Stimulated activated CD4-positive, alpha-beta T cell treated with anti-CD3 and anti-CD28 coated beads, Interleukin-1b, Interleukin-23, amount 100 ng/mL, for 4 hours (primary cell): ENCODE measurements around the gene LIPI.
A peak's percentile ranks its signal among the peaks of the same experiment; 100 is the strongest.
"Not testable (repeated sequence)": the region's sequence is repeated elsewhere in the genome, so short reads cannot be mapped to it uniquely, and the experiment has no call there.

Source experiments
- DNase-seq, 2 donors: peaks; one replicate each; pipeline ENCODE4 v3.0.0-alpha.2; 2020; ENCODE audit warnings: low read depth in 2 of 2

The LIPI gene

DNA sequence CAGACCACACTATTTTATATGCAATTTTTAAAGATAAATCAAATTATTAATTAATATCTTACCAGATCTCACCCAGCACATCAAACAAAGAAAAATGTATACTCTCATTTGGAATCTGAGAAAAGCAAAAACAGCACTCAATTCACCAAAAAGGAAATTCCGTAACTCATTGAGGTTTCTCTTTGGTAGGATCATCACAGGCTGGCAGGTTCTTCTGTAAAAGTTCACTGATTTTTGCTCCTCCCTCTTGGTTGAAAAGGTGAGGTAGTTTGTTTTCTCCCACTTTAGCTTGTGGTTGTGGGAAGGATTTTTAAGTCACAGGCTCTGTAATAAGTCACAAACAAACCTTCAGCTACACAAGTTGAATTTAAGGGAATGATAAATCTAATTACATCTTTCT is at the start of gene LIPI:
Gene LIPI, minus strand, starts transcription at position 218 of the 400 bp plus-strand sequence. Its CDS starts 110 bp downstream, at position 108.
- no peak for DNase-seq

DNA sequence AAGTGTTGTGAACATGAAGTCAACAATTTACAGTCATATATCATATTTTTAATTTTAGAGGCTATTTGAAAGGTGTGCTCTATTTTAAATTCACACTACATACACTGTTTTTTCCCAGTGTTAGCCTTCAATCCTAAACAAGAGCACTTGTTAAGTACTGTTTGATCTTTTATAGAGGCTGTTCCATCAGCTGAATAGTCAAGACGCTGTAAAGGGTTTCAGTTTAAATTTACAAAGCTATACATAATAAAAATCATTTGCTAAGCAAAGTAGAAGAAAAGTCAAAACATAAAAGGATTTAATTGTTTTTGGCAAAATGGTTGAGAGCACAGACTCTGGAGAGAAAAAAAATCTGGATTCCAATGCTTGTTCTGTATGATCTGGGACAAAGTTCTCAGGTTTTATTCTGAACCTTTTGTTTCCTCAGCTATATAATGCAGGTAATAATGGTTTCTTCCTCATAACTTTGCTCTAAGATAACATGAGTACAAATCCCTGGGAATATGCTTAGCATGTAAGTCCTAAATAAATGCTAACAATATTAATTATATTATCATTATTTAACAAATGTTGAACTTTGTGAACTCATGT is 49.5 kb upstream of the LIPI start:
- DNase-seq = no peak

DNA sequence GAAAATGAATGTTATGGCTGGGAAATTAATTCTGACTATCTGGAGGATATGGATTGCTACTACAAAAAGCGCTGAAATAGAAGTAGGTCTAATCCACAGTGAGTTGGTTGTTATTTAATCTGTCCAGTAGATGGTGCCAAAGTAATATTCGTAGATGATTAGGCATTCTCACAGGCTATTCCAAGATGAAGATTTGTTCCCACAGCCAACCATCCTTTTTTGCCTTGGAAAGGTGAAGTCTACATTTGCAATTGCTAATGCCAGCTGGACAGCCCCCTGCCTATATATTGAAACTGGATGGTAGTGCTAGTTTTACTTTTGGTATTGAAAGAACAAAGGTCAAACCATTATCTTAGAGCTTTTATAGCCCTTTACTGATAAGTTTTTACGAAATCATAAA is 49.0 kb upstream of the LIPI start:
- DNase-seq = no peak

DNA sequence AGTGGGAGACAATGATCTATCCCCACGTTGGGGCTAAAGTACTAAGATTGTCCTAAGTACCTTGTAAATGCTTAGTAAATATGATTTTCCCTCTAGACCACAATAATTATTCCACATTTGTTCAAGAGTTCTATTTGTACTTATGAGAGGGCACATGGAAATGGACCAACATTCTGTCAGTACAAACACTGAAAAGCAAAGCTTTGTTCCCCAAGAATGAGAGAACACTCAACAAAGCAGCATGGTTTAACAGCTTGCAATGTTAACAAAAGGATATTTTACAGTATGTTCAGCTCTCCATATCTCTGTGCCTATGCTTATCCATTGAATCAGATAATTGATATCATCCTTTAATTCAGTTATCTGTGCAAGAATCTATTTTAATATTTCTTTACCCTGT is 40.6 kb upstream of the LIPI start:
- no peak for DNase-seq

DNA sequence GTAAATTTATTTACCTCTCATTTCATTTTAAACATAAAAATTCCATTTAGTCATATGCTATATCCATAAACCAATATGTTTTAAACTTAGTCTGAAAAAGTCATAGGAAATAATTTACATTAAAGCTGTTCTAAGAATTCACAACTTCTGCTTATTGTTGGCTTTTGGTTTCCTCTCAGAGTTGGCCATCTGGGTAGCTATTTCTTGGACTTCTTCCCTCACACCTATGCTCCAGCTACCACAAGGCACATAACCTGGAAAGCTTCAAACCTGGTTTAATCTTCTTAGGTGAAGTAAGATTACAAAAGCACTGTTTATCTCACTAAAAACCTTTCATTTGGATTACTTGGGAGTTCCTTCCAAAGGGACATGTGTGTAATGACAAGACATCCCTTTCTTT is 35.0 kb upstream of the LIPI start:
- no peak for DNase-seq

DNA sequence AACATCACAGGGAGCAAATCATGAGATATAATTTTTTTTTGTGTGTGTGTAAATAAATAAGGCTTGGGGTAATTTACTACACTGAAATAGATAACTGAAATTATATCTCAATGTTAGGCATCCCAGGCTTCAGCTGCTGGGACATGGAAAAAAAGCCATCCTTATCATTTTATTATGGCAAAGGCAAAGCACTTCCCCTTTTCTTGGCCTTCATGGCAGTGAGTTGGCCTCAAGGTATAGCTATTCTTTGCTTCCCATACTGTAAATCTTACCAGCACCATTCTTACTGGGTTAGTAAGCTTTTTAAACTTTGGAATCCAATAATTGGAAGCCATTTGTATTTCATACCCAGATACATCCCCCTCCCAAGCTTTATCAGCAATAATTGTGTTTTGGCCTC is 34.2 kb upstream of the LIPI start:
- no peak for DNase-seq

DNA sequence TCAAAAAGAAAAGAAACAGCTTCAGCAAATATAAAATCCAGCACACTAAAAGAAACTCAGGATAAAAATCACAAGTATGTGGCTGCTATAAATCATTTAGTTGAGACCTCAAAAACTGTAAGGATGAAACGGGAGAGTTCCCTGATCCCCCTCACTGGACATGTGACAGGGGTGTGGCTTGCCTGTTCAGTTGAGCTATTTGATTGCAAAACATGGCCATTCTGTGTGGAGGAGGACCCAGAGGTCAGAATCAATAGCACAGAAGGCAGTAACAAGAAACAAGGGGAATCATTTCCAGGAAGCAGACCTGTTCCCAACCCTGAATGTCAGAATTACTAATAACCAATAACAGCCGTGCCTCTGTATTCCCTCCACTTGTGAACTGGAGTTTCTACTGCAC is 33.1 kb upstream of the LIPI start:
- DNase-seq = no peak

DNA sequence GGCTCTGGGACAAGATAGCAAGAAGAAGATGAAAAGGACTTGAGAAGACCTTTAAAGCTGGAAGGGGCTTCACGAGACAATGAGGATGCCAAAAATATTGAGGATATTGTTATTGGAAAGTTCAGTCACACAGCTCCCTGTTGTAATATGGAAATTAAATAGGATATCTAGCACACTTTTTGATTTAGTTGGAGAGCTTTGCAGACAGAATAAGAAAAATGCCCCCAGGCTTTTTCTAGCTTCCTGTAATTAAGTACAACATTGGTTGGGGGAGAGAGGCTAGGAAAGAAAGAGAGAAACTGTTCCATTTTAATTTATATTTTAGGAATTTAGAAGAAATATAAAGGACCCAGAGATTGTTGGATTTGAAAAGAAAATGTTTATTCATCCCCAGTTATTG is 32.7 kb upstream of the LIPI start:
- DNase-seq = no peak

DNA sequence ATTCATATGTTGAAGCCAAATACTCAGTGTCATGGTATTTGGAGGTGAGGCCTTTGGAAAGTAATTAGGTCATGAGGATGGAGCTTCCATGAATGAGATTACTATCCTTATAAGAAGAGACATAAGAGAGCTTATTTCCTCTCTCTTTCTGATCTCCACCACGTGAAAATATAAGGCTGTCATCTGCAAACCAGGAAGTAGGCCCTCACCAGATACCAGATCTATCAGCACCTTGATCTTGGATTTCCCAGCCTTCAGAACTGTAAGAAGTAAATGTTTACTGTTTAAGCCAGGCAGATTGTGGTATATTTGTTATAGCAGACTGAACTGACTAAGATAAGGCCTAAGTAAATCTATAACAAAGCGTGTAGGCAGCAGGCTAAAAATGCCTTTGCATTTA is 30.5 kb upstream of the LIPI start:
- DNase-seq = no peak

DNA sequence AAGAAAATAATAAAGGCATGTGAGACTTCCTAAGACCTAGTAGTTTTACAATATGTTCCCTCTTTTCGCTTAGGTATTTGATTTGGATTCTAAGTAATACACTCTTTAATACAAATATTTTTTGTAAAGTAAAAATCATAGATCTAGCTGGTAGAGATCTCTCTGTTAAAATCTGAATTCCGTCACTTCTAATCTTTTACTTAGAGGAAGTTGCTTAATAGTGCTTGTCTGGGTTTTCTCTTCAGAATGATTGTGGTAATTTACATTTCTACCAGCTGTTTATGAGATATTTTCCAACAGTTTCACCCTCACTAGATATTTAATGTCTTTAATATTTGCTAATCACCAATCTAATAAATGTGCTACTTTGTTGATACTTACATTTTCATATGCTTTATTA is 28.5 kb upstream of the LIPI start:
- DNase-seq = no peak

DNA sequence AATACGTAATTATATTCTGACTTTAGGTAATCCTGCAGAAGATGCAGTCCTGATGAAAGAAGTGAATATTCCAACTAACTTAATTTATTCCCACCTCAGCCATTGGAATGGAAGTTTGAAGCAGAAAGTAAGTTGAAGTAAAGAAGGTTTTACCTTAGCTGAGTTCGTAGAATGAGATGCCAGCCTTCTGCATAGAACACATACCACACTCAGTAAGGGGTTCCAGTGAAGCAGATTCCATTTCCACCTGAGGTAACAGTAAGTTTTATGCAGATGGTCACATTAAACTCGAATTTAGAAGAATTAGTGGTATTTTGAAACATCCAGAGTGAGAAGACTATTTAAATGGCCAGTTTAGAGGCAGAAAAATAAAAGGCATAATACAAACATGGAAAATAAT is 25.4 kb upstream of the LIPI start:
- DNase-seq = no peak

DNA sequence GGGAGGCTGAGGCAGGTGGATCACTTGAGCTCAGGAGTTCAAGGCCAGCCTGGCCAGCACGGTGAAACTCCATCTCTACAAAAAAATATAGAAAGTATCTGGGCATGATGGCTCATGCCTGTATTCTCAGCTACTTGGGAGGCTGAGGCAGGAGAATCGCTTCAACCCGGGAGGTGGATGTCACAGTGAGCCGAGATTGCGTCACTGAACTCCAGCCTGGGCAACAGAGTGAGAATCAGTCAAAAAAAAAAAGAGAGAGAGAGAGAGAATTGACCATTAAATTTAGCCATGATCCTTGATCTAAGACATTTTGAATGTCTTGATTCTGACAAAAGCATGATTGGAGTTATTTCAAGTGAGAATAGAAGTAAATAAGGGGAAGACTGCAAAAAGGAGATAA is 24.3 kb upstream of the LIPI start:
- DNase-seq = no peak

DNA sequence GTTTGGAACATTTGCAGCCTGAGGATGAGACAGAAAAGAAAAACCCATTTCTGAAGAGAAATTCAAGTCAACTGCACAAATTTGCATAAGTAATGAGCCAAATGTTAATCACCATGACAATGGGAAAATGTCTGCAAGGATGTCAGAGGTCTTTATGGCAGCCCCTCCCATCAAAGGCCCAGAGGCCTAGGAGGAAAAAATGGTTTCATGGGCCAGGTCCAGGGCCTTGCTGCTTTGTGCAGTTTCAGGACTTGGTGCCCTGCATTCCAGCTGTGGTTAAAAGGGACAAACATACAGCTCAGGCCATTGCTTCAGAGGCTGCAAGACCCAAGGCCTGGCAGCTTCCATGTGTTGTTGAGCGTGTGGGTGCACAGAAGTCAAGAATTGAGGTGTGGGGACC is 18.6 kb upstream of the LIPI start:
- DNase-seq = no peak

DNA sequence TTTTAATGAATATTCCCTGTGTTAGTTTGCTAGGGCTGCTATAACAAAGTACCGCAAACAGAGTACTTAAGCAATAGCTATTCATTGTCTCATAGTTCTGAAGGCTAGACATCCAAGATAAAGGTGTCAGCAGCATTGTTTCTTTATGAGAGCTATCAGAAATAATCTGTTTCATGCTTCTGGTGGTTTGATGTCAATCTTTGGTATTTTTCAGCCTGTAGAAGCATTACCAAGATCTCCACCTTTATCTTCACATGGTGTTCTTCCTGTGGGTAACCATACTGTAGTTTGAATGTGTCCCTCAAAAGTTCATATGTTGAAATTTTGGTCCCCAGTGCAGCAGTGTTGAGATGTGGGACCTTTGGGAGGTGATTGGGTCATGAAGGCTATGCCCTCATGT is 12.6 kb upstream of the LIPI start:
- no peak for DNase-seq

DNA sequence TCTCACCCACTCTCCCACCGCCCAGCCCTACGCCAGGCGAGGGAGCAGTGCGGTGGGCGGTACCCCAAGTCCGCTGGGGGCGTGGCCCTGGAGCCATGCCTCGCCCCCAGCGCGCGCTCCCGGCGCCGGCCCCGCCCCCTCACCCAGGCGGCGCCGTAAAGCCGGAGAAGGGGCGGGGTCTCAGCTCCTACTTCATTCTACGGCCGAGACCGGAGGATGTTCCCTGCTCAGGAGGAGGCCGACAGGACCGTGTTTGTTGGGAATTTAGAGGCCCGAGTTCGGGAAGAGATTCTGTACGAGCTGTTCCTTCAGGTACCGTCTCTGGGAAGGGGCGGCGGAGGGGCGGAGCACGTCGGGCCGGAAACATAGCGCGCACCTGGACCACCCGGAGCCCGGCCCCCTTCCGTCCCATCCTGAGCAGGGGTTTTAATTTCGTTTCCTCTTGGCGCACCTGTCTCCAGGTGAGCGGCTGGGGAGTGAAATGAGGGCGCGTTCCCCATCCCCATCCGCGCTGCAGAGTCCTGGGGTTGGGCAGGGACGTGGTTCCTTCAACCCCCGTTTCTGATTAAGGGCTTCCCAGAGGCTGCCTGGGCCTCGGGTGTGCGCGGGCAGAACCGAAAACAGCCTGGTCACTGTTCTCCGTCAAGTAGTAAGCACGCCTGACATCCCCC is 5.4 kb upstream of the LIPI start, which contains the start of gene RBM11:
Gene RBM11, plus strand, starts transcription at position 187 of the 671 bp plus-strand sequence. Its CDS starts 30 bp downstream, at position 217.
- DNase-seq = peak; percentile 78 to 83

DNA sequence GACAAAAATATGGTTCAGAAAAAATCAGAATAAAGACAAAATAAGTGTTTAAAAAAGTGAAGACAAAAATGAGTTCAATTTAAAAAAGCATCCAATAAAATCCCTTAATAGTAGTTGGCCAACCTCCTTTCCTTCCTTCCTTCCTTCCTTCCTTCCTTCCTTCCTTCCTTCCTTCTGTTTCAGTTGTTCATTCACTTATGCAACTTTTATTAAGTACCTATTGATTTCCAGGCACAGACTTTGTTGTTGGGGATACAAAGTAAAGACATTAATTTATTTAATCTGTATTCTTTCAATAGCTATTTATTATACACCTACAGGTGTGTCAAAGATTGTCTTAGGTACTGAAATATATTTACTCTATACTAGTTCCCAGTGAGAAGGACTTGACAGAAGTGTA is 2.4 kb upstream of the LIPI start:
- DNase-seq = no peak

DNA sequence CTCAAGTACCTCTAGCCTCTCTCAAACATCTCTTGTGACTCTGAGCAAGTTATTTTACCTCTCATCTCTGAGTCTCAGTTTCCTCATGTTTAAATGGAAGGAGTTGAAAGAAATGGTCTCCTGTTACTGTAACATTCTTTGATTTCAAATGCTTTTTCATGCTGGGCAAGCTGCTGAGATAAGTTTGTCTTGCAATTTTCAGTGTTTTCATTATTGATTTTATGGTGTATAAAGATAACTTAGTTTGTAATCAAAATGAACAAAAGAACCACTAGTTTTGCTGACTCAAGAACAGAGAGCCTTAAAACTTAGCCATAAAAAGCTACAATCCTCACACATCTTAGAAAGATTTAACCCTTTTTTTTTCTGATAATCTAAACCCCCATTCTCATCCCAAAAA is 4.5 kb downstream of the LIPI start:
- no peak for DNase-seq

DNA sequence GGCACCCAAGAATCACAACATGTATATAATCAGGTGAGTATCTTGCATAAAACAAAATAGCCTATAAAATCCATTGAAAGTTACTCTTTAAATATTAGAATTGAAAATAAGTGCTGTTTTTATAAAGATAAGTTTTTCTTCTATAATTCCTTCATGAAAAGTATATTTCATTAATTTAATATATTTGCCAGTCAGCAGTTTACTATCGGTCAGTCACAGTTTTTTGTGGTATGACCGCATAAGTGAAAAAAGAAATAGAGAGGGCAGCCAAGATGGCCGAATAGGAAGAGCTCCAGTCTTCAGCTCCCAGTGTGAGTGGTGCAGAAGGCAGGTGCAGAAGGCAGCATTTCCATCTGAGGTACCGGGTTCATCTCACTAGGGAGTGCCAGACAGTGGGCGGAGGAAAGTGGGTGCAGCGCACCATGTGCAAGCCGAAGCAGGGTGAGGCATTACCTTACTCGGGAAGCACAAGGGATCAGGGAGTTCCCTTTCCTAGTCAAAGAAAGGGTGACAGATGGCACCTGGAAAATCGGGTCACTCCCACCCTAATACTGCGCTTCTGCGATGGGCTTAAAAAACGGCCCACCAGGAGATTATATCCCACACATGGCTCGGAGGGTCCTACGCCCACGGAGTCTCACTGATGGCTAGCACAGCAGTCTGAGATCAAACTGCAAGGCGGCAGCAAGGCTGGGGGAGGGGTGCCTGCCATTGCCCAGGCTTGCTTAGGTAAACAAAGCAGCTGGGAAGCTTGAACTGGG is 44.1 kb downstream of the LIPI start:
- DNase-seq = not testable (repeated sequence)

DNA sequence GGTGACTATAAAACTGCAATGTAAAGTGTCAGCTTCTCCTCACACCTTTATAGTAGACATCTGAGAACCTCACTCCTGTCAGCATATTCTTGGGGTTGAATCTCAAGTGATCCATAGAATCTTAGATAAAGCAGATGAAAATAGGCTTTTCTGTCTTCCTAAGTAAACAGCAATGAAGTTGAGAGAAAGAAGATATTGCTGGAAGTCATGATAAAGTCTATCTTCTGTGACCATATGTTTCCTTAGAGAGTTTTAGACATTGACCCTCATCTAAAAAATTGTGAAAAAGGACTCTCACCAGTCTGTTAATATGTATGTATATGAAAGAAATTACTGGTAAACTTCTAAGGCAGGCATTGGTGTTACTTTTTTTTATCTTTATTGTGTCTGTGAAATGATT is 66.8 kb downstream of the LIPI start:
- no peak for DNase-seq

DNA sequence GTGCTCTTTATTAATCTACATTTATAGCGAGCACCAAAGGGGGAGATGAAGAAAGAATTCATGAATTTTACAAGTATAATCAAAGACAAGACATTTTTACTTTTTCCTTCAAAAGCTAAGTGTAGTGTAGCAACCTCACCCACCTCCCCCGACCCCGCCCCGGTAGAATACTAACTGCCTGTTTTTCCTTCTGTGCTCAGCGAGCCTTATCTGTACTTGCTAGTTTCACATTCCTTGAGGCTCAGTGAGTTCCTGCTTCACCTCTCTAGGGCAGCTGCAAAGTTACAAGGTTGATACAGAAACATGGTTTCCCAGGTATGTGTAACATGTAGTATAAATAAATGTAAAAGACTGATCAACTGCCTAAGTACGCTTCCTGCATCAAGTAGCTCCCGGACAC is 86.5 kb downstream of the LIPI start:
- no peak for DNase-seq

DNA sequence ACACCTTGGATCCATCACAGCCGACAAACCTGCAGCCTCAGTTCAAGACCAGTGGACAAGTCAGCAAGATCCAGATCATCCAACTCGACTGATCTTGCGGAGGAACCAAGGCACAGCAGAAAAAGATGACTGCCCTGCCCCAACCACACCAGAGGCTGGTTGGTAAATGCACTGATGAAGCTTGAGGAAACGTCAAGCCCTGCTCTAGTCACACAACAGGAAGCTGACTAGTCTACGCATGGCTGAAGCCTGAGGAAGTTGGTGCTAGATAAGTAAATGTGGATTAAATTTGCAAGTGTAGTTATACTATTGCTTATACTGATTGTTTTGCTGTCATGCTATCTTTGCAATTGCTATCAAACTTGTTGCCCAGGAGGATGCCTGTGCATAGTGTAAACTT is 89.0 kb downstream of the LIPI start:
- DNase-seq = no peak

DNA sequence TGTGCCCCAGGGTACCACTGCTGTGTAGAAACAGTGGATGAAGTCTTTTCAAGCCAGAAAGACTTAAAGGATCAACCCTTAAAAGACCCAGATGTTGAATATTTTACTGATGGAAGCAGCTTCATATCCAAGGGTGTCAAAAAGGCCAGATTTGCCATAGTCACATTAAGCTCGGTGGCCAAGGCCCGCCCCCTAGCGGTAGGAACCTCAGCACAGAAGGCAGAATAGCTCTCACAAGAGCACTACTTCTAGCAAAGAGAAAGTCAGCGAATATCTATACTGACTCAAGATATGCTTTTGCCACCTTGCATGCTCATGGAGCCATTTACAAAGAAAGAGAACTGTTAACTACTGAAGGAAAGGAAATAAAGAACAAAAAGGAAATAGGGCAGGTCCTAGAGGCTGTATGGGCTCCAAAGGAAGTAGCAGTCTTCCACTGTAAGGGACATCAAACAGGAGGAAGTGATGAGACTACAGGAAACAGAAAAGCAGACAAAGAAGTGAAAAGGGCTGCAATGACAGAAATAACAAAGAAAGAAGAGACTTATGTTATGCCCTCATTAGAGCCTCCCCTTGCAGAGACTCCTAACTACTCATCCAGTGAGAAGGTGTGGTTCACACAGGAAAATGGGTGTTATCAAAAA is 90.5 kb downstream of the LIPI start:
- DNase-seq = peak in 1 of 2 donors; percentile 14

DNA sequence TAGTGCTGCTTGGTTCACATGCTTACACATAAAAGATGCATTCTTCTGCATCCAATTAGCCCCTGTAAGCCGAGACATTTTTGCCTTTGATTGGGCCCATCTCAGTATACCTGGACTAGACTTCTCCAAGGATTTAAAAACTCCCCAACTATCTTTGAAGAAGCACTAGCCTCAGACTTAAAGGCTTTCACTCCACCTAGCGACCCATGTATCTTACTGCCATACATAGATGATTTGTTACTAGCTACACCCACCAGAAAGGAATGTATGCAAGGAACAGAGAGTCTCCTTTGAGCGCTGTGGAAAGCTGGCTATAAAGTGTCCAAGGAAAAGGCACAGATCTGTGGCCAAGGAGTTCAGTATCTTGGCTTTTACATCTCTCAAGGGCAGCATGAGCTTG is 91.7 kb downstream of the LIPI start:
- no peak for DNase-seq
